Measurements from ENCODE around the gene DCST1.

DCST1 gene

GRCh38 chr1:155014709-155015508, 18.7 kb upstream of the DCST1 start:
- DNase-seq, result no peak

- DNase-seq, result no peak
Observed at GRCh38 chr1:155015527-155016230, 17.9 kb upstream of the DCST1 start.

- DNase-seq, result no peak
Observed at GRCh38 chr1:155016231-155016831, 17.3 kb upstream of the DCST1 start.

- peak; percentile 70 for DNase-seq
Observed at GRCh38 chr1:155017041-155017945, 16.3 kb upstream of the DCST1 start.

- DNase-seq, result no peak
Observed at GRCh38 chr1:155017946-155018316, 15.7 kb upstream of the DCST1 start.

- DNase-seq, result no peak
Observed at GRCh38 chr1:155018617-155019348, 14.8 kb upstream of the DCST1 start.

GRCh38 chr1:155019377-155020245, 14.0 kb upstream of the DCST1 start:
- no peak for DNase-seq

GRCh38 chr1:155022136-155022926, 11.3 kb upstream of the DCST1 start:
- no peak for DNase-seq

- DNase-seq, result peak; percentile 31
Observed at GRCh38 chr1:155022927-155023236, 10.7 kb upstream of the DCST1 start.

GRCh38 chr1:155023627-155024026, 10.0 kb upstream of the DCST1 start:
- no peak for DNase-seq

- no peak for DNase-seq
Observed at GRCh38 chr1:155024315-155024714, 9.3 kb upstream of the DCST1 start.

- no peak for DNase-seq
Observed at GRCh38 chr1:155026154-155026553, 7.5 kb upstream of the DCST1 start.

- DNase-seq, result no peak
Observed at GRCh38 chr1:155026588-155026987, 7.0 kb upstream of the DCST1 start.

GRCh38 chr1:155029513-155030242, 3.9 kb upstream of the DCST1 start:
- no peak for DNase-seq

GRCh38 chr1:155030243-155030795, 3.3 kb upstream of the DCST1 start:
- DNase-seq, result no peak

- DNase-seq, result no peak
Observed at GRCh38 chr1:155030899-155031298, 2.7 kb upstream of the DCST1 start.

- no peak for DNase-seq
Observed at GRCh38 chr1:155032886-155033285, 738 bp upstream of the DCST1 start.

GRCh38 chr1:155034318-155035208, 939 bp downstream of the DCST1 start:
- no peak for DNase-seq

Measured in MV-4-11 (cell line).